ENCODE measurements around the gene KCNK10.

DNA sequence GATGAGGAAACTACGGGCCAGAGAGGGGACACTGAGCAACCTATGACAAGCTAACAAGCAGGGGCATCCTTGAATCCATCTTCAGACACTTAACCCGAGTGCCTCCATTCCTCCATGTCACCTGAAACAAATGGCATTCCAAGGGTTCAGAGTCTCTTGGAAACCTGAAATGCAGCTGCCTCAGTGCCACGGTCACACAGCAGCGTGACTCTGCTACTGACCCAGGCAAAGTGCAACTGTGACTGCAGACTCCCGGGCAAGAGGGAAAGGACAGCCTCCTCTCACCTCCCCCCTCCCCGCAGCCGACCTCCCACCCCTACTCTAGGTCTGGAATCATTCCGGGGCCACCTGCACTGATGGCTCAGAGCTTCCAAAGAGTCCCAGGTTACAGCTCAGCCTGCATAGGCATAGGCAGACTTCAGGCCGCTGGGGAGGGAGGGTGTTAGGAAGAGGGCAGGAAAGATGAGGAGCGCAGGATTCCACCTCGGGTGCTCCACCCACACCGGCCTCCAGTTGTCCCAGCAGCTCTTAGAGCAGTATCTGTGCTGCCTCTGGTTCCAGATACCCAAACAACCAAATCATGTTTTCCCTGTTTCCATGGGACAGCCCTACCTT lies 53.2 kb downstream of the KCNK10 start:
- TF ChIP-seq, protein P1, sequence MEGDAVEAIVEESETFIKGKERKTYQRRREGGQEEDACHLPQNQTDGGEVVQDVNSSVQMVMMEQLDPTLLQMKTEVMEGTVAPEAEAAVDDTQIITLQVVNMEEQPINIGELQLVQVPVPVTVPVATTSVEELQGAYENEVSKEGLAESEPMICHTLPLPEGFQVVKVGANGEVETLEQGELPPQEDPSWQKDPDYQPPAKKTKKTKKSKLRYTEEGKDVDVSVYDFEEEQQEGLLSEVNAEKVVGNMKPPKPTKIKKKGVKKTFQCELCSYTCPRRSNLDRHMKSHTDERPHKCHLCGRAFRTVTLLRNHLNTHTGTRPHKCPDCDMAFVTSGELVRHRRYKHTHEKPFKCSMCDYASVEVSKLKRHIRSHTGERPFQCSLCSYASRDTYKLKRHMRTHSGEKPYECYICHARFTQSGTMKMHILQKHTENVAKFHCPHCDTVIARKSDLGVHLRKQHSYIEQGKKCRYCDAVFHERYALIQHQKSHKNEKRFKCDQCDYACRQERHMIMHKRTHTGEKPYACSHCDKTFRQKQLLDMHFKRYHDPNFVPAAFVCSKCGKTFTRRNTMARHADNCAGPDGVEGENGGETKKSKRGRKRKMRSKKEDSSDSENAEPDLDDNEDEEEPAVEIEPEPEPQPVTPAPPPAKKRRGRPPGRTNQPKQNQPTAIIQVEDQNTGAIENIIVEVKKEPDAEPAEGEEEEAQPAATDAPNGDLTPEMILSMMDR (IDR thresholded peaks at IDR 0.05; ENCODE audit: low read depth, low read length, poor library complexity, severe bottlenecking): no peak
- no peak for TF ChIP-seq EZH2phosphoT487 (IDR thresholded peaks at IDR 0.05; ENCODE audit: borderline replicate concordance, low read length)
